K562 (cell line): ENCODE data around the gene ALDH1A2. TPM values are rescaled to one million over a fixed set of nuclear protein-coding genes. Genes with fewer than 3 reads are reported as not detected.
A peak's percentile ranks its signal among the peaks of the same experiment; 100 is the strongest.

ENCODE experiments used
- ATAC-seq: fragments of 200-7000 bp; cut with Tn5 transposase; 3 replicates; pipeline ENCODE4 v1.9.1; 2020; ENCODE audit warnings: moderate library complexity
- BruUV-seq: library from RNA; stranded (reverse); fragments of 400-500 nt; replicated peaks from 2 replicates; lab custom pipeline; 2021; lab: Mats Ljungman, UMichigan
- CTCF ChIA-PET: fragments of 300-600 bp; formaldehyde crosslinking; extraction: SDS; loops from one replicate; lab custom pipeline; 2021; ENCODE audit warnings: low intra/inter-chr PET ratio; lab: Yijun Ruan, JAX
- POLR2A ChIA-PET: fragments of 300-600, 350-650 bp; sonication (Branson Sonifier 250); formaldehyde crosslinking; extraction: SDS; loops from one replicate; lab custom pipeline; 2021; ENCODE audit warnings: antibody characterized with exemption, inconsistent platforms; lab: Yijun Ruan, JAX
- DNase-seq, 4 experiments: peaks; one replicate each; pipeline versions ENCODE4 v3.0.0 to v3.0.0-alpha.2; 2011 to 2018; ENCODE audit warnings: low spot score in 3 of 4, mixed read lengths in 3 of 4; ENCODE audit errors: extremely low read depth in 1 of 4
- FAIRE-seq: peaks from 2 replicates; lab custom pipeline; 2011; peaks lifted over from hg19 to GRCh38; lab: Jason Lieb, UNC
- H2AFZ ChIP-seq: 2 replicates; pipeline ENCODE4 v1.6.0; 2011; ENCODE audit warnings: low read depth, low read length, control low read depth, inconsistent platforms
- H3K27ac ChIP-seq: fragments of 200-600 bp; 3 replicates; pipeline ENCODE4 v1.8.0; 2011; ENCODE audit warnings: low read depth, mild to moderate bottlenecking, control low read depth, inconsistent platforms, low read length, moderate library complexity, mixed read lengths; ENCODE audit errors: extremely low read depth
- H3K27me3 ChIP-seq, 2 experiments: fragments of 300-600 bp in 1 of 2; 2 replicates in 1 of 2; 3 replicates in 1 of 2; pipeline versions ENCODE4 v1.6.0 to v1.8.0; 2011; ENCODE audit warnings: inconsistent platforms in 2 of 2, low read length in 2 of 2, mild to moderate bottlenecking in 1 of 2, mixed read lengths in 1 of 2, moderate library complexity in 1 of 2; ENCODE audit not compliant: control insufficient read depth in 2 of 2, insufficient read depth in 2 of 2
- H3K36me3 ChIP-seq: fragments of 300-600 bp; 3 replicates; pipeline ENCODE4 v1.8.0; 2011; ENCODE audit warnings: mild to moderate bottlenecking, low read length, inconsistent platforms; ENCODE audit not compliant: control insufficient read depth, insufficient read depth
- H3K4me1 ChIP-seq, 2 experiments: fragments of 200-600 bp in 1 of 2; replicated peaks in 1 of 2; 2 replicates in 1 of 2; 3 replicates in 1 of 2; pipeline versions ENCODE4 v1.5.1 to v1.8.0; 2011; ENCODE audit warnings: inconsistent platforms in 2 of 2, low read length in 2 of 2, mild to moderate bottlenecking in 1 of 2, mixed read lengths in 1 of 2, moderate library complexity in 1 of 2; ENCODE audit not compliant: control insufficient read depth in 2 of 2, insufficient read depth in 2 of 2
- H3K4me2 ChIP-seq: 2 replicates; pipeline ENCODE4 v1.6.1; 2011; ENCODE audit warnings: low read length, control low read depth, inconsistent platforms, mixed read lengths; ENCODE audit not compliant: insufficient read depth
- H3K4me3 ChIP-seq: fragments of 200-600 bp; sonication (generic), shearing (Covaris generic); 2 replicates; pipeline ENCODE4 v1.5.1; 2016; ENCODE audit warnings: control low read depth, inconsistent platforms
- H3K79me2 ChIP-seq: fragments of 200-600 bp; 3 replicates; pipeline ENCODE4 v1.8.0; 2011; ENCODE audit warnings: low read length, inconsistent platforms; ENCODE audit not compliant: control insufficient read depth, insufficient read depth
- H3K9ac ChIP-seq, 2 experiments: 2 replicates each; pipeline versions ENCODE4 v1.6.0 to v1.6.1; 2011; ENCODE audit warnings: low read depth in 2 of 2, low read length in 2 of 2, control low read depth in 1 of 2, inconsistent platforms in 1 of 2, mild to moderate bottlenecking in 1 of 2, mixed read lengths in 1 of 2; ENCODE audit not compliant: insufficient read depth in 1 of 2
- H3K9me1 ChIP-seq: one replicate; pipeline ENCODE4 v1.6.0; 2011; ENCODE audit warnings: inconsistent platforms, mild to moderate bottlenecking, low read length, moderate library complexity; ENCODE audit not compliant: control insufficient read depth, insufficient read depth
- H3K9me3 ChIP-seq: replicated peaks from 2 replicates; pipeline ENCODE4 v1.5.1; 2011; ENCODE audit warnings: low read depth, low read length, inconsistent platforms; ENCODE audit not compliant: control insufficient read depth, insufficient read depth
- H4K20me1 ChIP-seq: replicated peaks from 2 replicates; pipeline ENCODE4 v1.6.1; 2011; ENCODE audit warnings: low read length, inconsistent platforms, mixed read lengths; ENCODE audit not compliant: control insufficient read depth, insufficient read depth
- CUX1 ChIP-seq: fragments of 200-800 bp; sonication (Bioruptor generic); IDR thresholded peaks from 2 replicates; pipeline ENCODE4 v1.6.1; 2016; ENCODE audit warnings: missing genetic modification characterization, missing compliant biosample characterization
- GMEB1 ChIP-seq: fragments of 250-450 bp; sonication (Bioruptor Pico); IDR thresholded peaks from 2 replicates; pipeline ENCODE4 v1.4.0; 2020; ENCODE audit warnings: mild to moderate bottlenecking
- RFX7 ChIP-seq: fragments of 250-450 bp; sonication (Bioruptor Pico); IDR thresholded peaks from 2 replicates; pipeline ENCODE4 v1.5.1; 2021; ENCODE audit warnings: mild to moderate bottlenecking
- RHOXF2B ChIP-seq: fragments of 250-450 bp; sonication (Bioruptor Pico); conservative IDR thresholded peaks from 2 replicates; pipeline ENCODE4 v1.5.1; 2021
- SNIP1 ChIP-seq: fragments of 450-650 bp; IDR thresholded peaks from 2 replicates; pipeline ENCODE4 v1.7.1; 2017; ENCODE audit warnings: low read depth, mild to moderate bottlenecking
- TCF15 ChIP-seq: fragments of 250-450 bp; sonication (Bioruptor Pico); IDR thresholded peaks from 2 replicates; pipeline ENCODE4 v1.8.0; 2022; ENCODE audit warnings: moderate library complexity, mild to moderate bottlenecking, inconsistent platforms
- ZNF436 ChIP-seq: fragments of 250-450, 450-650 bp; sonication (Bioruptor Pico); formaldehyde crosslinking; IDR thresholded peaks from 2 replicates; pipeline ENCODE4 v1.7.0; 2020; ENCODE audit warnings: mild to moderate bottlenecking
- WGBS: fragments of 100-300 bp; shearing (Covaris generic); methylation state at CpG from one replicate; pipeline ENCODE4 v1.1.6; 2016; ENCODE audit warnings: low coverage, mixed read lengths; ENCODE audit not compliant: insufficient coverage; ENCODE audit errors: missing lambda C conversion rate; 5-methylcytosine and 5-hydroxymethylcytosine counted together
- in situ Hi-C: fragments of 300-500 bp; cut with MboI; formaldehyde crosslinking; loops from 4 replicates; pipeline ENCODE4 v1.15.0; 2018; ENCODE audit warnings: inconsistent platforms, mixed read lengths
- intact Hi-C: fragments of 100-400 bp; cut with micrococcal nuclease; formaldehyde crosslinking; loops from 2 replicates; pipeline ENCODE4 v1.14.2; 2022
- polyA plus RNA-seq, 8 experiments: library from polyadenylated mRNA; depleted of rRNA in 4 of 8; stranded (reverse) in 5 of 8; unstranded in 3 of 8; fragments of >200 nt; fragmentation: Nextera tagmentation in 2 of 8; fragmentation: Illumina TruSeq in 1 of 8; extraction: Ambion mirVana in 2 of 8; extraction: Trizol in 1 of 8; gene quantifications; 2 replicates each; pipeline versions ENCODE4 v1.2.1 to v1.2.3, GENCODE V29; 2011 to 2014; ENCODE audit warnings: inconsistent platforms in 1 of 8, missing spikeins in 1 of 8
- total RNA-seq, 7 experiments: library from RNA; depleted of rRNA in 6 of 7; stranded (reverse); fragments of >200 nt in 6 of 7; fragmentation: Illumina TruSeq in 2 of 7; extraction: Trizol in 2 of 7; gene quantifications; 2 replicates each; pipeline versions ENCODE4 v1.2.1 to v1.2.3, GENCODE V29; 2011 to 2021; ENCODE audit warnings: low replicate concordance in 1 of 7

The ALDH1A2 gene
- total and polyA plus RNA-seq, 9 of the 15 experiments (the other 6 are each of a cell fraction or from before 2014, with no cell fraction given), result 115 to 393 (median 333) TPM

GRCh38 chr15:58114388-58114787, 48.9 kb upstream of the ALDH1A2 start:
- Histone ChIP-seq H3K4me3 (no peak overlapping the region), H3K4me1 (peaks cover 14 to 64% of the 10 kb centered on the region in 2 experiments), H3K9me3 (0 out of 2 replicates have a peak, but pooled peaks cover 6% of the 10 kb centered on the region), H3K27ac (peak overlapping the region; percentile 16), H3K79me2 (no peaks in the 10 kb centered on the region), H3K9me1 (no peaks in the 10 kb centered on the region), H2AFZ (0 out of 2 replicates have a peak overlapping the region, but pooled peaks have one; percentile 8), H4K20me1 (no peaks in the 10 kb centered on the region), H3K27me3 (no peaks in the 10 kb centered on the region), H3K36me3 (no peaks in the 10 kb centered on the region), H3K9ac (no peak overlapping the region), H3K4me2 (no peak overlapping the region)
- ATAC-seq (no peak), FAIRE-seq (no peak), DNase-seq (no peak)
- CTCF ChIA-PET, result no interaction called here
- in situ Hi-C loops (loop anchor here (5.0 kb wide), 1 partner anchor 37 kb away; no protein-coding TSS in a partner anchor), intact Hi-C loops (no loop called here)
- POLR2A ChIA-PET, result no interaction called here
- BruUV-seq, result no TSS peak
- 53% methylated on average over 3 of the region's 3 CpGs for whole genome bisulfite sequencing
- TF ChIP-seq TCF15 (CRISPR knock-in tag) (no peak), RHOXF2B (CRISPR knock-in tag) (no peak), RFX7 (CRISPR knock-in tag) (no peak), CUX1 (CRISPR knock-in tag) (no peak), ZNF436 (CRISPR knock-in tag) (no peak), GMEB1 (CRISPR knock-in tag) (no peak), SNIP1 (no peak)
